BJ (cell line): ENCODE results near the gene PRKACB. TPM values are rescaled to one million over a fixed set of nuclear protein-coding genes. Genes with fewer than 3 reads are reported as not detected.
"Not testable (repeated sequence)": the region's sequence is repeated elsewhere in the genome, so short reads cannot be mapped to it uniquely, and the experiment has no call there.

Experiments
- CTCF ChIA-PET: fragments of 350-600 bp; formaldehyde crosslinking; extraction: SDS; loops from one replicate; lab custom pipeline; 2021; ENCODE audit warnings: antibody characterized with exemption, inconsistent platforms; lab: Yijun Ruan, JAX
- POLR2A ChIA-PET: fragments of 300-600 bp; sonication (Branson Sonifier 250); formaldehyde crosslinking; extraction: SDS; loops from one replicate; lab custom pipeline; 2021; ENCODE audit warnings: antibody characterized with exemption; lab: Charles Lee
- DNase-seq: peaks from one replicate; pipeline ENCODE4 v3.0.0-alpha.2; 2011; ENCODE audit warnings: low read depth
- H3K27me3 ChIP-seq: 2 replicates; pipeline ENCODE4 v1.6.0; 2011; ENCODE audit warnings: low read length; ENCODE audit not compliant: control insufficient read depth, insufficient read depth
- H3K36me3 ChIP-seq: 2 replicates; pipeline ENCODE4 v1.5.1; 2011; ENCODE audit warnings: low read length; ENCODE audit not compliant: control insufficient read depth, insufficient read depth
- H3K4me3 ChIP-seq: 2 replicates; pipeline ENCODE4 v1.5.1; 2011; ENCODE audit warnings: low read depth, mild to moderate bottlenecking, control low read depth, low read length
- polyA plus RNA-seq: library from polyadenylated mRNA; depleted of rRNA; stranded (reverse); fragments of >200 nt; gene quantifications from 2 replicates; pipeline ENCODE4 v1.2.3, GENCODE V29; 2011; rRNA removed
- small RNA-seq: library from RNA; depleted of rRNA; stranded (forward); fragments of <200 nt; gene quantifications from one replicate; pipeline ENCODE3, GENCODE V24; 2012; ENCODE audit warnings: low replicate concordance, low read depth; ENCODE audit not compliant: insufficient read length
- TF ChIP-seq, protein P1 (sequence below): IDR thresholded peaks from 2 replicates; pipeline ENCODE4 v1.5.1; 2011; ENCODE audit warnings: low read depth, mild to moderate bottlenecking, control low read depth, inconsistent platforms, low read length, moderate library complexity; ENCODE audit not compliant: insufficient read depth

Gene PRKACB
- polyA plus RNA-seq, 1 experiment = 8.4 TPM

DNA sequence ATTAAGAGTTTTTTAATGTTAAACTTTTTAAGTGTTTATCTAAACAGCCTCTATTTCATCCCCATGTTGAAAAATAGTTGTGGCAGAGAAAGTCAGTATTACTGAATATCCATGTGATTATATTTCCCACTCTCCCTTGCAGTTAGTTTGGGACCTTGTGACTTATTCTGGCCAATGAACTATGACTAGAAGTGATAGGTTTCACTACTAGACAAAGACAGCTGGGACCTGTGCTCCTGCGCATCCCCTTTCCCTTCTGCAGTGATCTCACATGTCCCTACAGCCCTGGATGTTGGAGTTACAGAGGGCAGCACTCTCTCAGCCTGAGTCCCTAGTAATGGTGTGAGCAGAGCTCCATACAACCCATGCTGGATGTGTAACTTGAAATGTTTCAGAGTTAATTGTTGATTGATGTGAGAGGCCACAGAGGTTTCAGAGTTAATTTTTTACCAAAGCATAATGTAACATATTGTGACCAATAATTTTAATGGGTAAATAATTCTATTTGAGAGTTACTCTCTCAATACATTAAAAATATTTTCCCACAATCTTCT is 138.8 kb downstream of the PRKACB start:
- TF ChIP-seq, protein P1, sequence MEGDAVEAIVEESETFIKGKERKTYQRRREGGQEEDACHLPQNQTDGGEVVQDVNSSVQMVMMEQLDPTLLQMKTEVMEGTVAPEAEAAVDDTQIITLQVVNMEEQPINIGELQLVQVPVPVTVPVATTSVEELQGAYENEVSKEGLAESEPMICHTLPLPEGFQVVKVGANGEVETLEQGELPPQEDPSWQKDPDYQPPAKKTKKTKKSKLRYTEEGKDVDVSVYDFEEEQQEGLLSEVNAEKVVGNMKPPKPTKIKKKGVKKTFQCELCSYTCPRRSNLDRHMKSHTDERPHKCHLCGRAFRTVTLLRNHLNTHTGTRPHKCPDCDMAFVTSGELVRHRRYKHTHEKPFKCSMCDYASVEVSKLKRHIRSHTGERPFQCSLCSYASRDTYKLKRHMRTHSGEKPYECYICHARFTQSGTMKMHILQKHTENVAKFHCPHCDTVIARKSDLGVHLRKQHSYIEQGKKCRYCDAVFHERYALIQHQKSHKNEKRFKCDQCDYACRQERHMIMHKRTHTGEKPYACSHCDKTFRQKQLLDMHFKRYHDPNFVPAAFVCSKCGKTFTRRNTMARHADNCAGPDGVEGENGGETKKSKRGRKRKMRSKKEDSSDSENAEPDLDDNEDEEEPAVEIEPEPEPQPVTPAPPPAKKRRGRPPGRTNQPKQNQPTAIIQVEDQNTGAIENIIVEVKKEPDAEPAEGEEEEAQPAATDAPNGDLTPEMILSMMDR = no peak
- Histone ChIP-seq H3K27me3 (no peaks in the 10 kb centered on the region), H3K4me3 (no peak overlapping the region), H3K36me3 (no peaks in the 10 kb centered on the region)
- ChIA-PET CTCF (no interaction called here), POLR2A (no interaction called here)
- DNase-seq = no peak

- Histone ChIP-seq H3K4me3 (no peak overlapping the region), H3K27me3 (no peaks in the 10 kb centered on the region), H3K36me3 (no peaks in the 10 kb centered on the region)
- ChIA-PET POLR2A (no interaction called here), CTCF (no interaction called here)
- TF ChIP-seq, protein P1 = no peak
- DNase-seq = no peak
Observed at GRCh38 chr1:84283381-84283780, 139.3 kb downstream of the PRKACB start.

DNA sequence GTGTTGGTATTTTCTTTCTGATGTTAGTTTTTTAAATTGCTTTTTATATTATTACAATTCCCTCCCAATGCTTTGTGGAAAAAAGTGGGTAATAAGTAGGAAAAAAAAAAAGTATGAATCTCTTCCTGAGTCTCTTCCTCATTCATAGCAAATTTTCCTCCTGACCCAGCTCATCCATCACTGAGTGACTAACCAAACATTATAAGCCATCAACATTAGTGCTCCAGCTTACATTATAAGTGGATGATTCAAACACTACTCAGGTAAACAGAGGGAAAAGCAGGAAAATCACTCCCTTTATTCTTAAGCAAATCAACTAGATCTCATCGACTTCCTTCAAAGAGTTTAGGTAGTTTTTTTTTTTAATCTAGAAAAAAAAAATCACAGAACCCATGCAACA is 142.0 kb downstream of the PRKACB start:
- Histone ChIP-seq H3K4me3 (no peak overlapping the region), H3K27me3 (no peaks in the 10 kb centered on the region), H3K36me3 (no peaks in the 10 kb centered on the region)
- ChIA-PET POLR2A (no interaction called here), CTCF (no interaction called here)
- TF ChIP-seq, protein P1 = no peak
- no peak for DNase-seq

GRCh38 chr1:84287389-84287788 is 143.3 kb downstream of the PRKACB start:
- POLR2A ChIA-PET, DNase-seq, H3K4me3 ChIP-seq, CTCF ChIA-PET, H3K27me3 ChIP-seq, H3K36me3 ChIP-seq: not testable (repeated sequence)

Small RNA genes lying within 50 kb of the gene (small RNA-seq; reads per million reads assigned to genes)
- not detected for gene AL450063.1
- not detected for gene RF00410

Other genes with a start within 250 kb of the PRKACB start
- 4.7 and 7.6 TPM in 2 replicates for gene TTLL7, start 145.1 kb upstream of the PRKACB start, polyA plus RNA-seq
- 0.20 and 0.43 TPM in 2 replicates for gene SAMD13, start 157.4 kb downstream of the PRKACB start, polyA plus RNA-seq